GM12878 (cell line): Measurements from ENCODE around the gene SUCO. TPM values are rescaled to one million over a fixed set of nuclear protein-coding genes. Genes with fewer than 3 reads are reported as not detected.

Experiments used
- ATAC-seq: fragments of 200-7000 bp; cut with Tn5 transposase; 3 replicates; pipeline ENCODE4 v1.9.1; 2020; ENCODE audit warnings: mild to moderate bottlenecking, moderate library complexity
- BruUV-seq: library from RNA; stranded (reverse); fragments of 400-500 nt; replicated peaks from 2 replicates; lab custom pipeline; 2021; lab: Mats Ljungman, UMichigan
- CTCF ChIA-PET: fragments of 300-600 bp; sonication (Branson Sonifier 250); formaldehyde crosslinking; extraction: SDS; loops from one replicate; lab custom pipeline; 2021; ENCODE audit warnings: inconsistent platforms; lab: Yijun Ruan, JAX
- POLR2A ChIA-PET: fragments of 350-600 bp; formaldehyde crosslinking; extraction: SDS; loops from one replicate; lab custom pipeline; 2021; ENCODE audit warnings: inconsistent platforms; lab: Charles Lee
- RAD21 ChIA-PET: fragments of 300-600 bp; sonication (Branson Sonifier 250); formaldehyde crosslinking; loops from one replicate; lab custom pipeline; 2023; ENCODE audit warnings: antibody characterized with exemption; ENCODE audit not compliant: unreplicated experiment; lab: Charles Lee
- SMC1A ChIA-PET: fragments of 300-600 bp; sonication (Branson Sonifier 250); formaldehyde crosslinking; loops from one replicate; lab custom pipeline; 2023; ENCODE audit not compliant: unreplicated experiment, uncharacterized antibody; lab: Charles Lee
- DNase-seq: peaks from one replicate; pipeline ENCODE4 v3.0.0-alpha.2; 2011; ENCODE audit warnings: low read depth, low spot score
- FAIRE-seq: peaks from 3 replicates; lab custom pipeline; 2011; peaks lifted over from hg19 to GRCh38; lab: Jason Lieb, UNC
- H2AFZ ChIP-seq: 2 replicates; pipeline ENCODE4 v1.6.0; 2011; ENCODE audit warnings: low read depth, low read length, control low read depth; ENCODE audit not compliant: control insufficient read depth
- H3K27ac ChIP-seq: 2 replicates; pipeline ENCODE4 v1.5.1; 2011; ENCODE audit warnings: control low read depth; ENCODE audit not compliant: control insufficient read depth, insufficient read depth
- H3K27me3 ChIP-seq, 2 experiments: replicated peaks in 1 of 2; 2 replicates each; pipeline versions ENCODE4 v1.6.0 to v1.6.1; 2011; ENCODE audit warnings: low read length in 1 of 2; ENCODE audit not compliant: control insufficient read depth in 2 of 2, insufficient read depth in 2 of 2
- H3K36me3 ChIP-seq, 2 experiments: 2 replicates each; pipeline ENCODE4 v1.5.1; 2011; ENCODE audit warnings: low read length in 1 of 2; ENCODE audit not compliant: control insufficient read depth in 2 of 2, insufficient read depth in 2 of 2
- H3K4me1 ChIP-seq: 2 replicates; pipeline ENCODE4 v1.6.1; 2011; ENCODE audit warnings: mild to moderate bottlenecking, low read length, moderate library complexity, mixed read lengths; ENCODE audit not compliant: control insufficient read depth, insufficient read depth
- H3K4me2 ChIP-seq: 2 replicates; pipeline ENCODE4 v1.6.0; 2011; ENCODE audit warnings: control low read depth; ENCODE audit not compliant: control insufficient read depth, insufficient read depth
- H3K4me3 ChIP-seq: fragments of 200-600 bp; sonication (generic); 2 replicates; pipeline ENCODE4 v1.5.1; 2016
- H3K79me2 ChIP-seq: 2 replicates; pipeline ENCODE4 v1.6.0; 2011; ENCODE audit warnings: low read length; ENCODE audit not compliant: control insufficient read depth, insufficient read depth
- H3K9ac ChIP-seq: 2 replicates; pipeline ENCODE4 v1.8.0; 2011; ENCODE audit warnings: low read length, control low read depth, mixed read lengths; ENCODE audit not compliant: control insufficient read depth, insufficient read depth
- H3K9me3 ChIP-seq: replicated peaks from 3 replicates; pipeline ENCODE4 v1.5.1; 2011; ENCODE audit warnings: mild to moderate bottlenecking, low read length; ENCODE audit not compliant: control insufficient read depth, insufficient read depth
- H4K20me1 ChIP-seq: 2 replicates; pipeline ENCODE4 v1.6.0; 2011; ENCODE audit not compliant: control insufficient read depth, insufficient read depth
- JUND ChIP-seq: IDR thresholded peaks from 2 replicates; pipeline ENCODE4 v1.6.1; 2012; ENCODE audit warnings: low read depth, mild to moderate bottlenecking, low read length, improper control_type of control experiment, moderate library complexity
- NR2C2 ChIP-seq: IDR thresholded peaks from 2 replicates; pipeline ENCODE4 v1.6.1; 2011; ENCODE audit warnings: borderline replicate concordance, low read depth; ENCODE audit not compliant: control insufficient read depth, insufficient read length
- NRF1 ChIP-seq: conservative IDR thresholded peaks from 2 replicates; pipeline ENCODE4 v1.6.1; 2011; ENCODE audit warnings: mild to moderate bottlenecking, low read depth, low read length, improper control_type of control experiment
- RAD21 ChIP-seq: IDR thresholded peaks from 2 replicates; pipeline ENCODE4 v1.6.1; 2011; ENCODE audit warnings: mild to moderate bottlenecking, low read depth, low read length, moderate library complexity; ENCODE audit not compliant: insufficient read depth
- RAD51 ChIP-seq: fragments of 450-650 bp; IDR thresholded peaks from 2 replicates; pipeline ENCODE4 v1.6.1; 2016; ENCODE audit warnings: moderate library complexity, mild to moderate bottlenecking, inconsistent platforms
- TARDBP ChIP-seq: IDR thresholded peaks from 2 replicates; pipeline ENCODE4 v1.6.1; 2016; ENCODE audit warnings: borderline replicate concordance
- YY1 ChIP-seq: IDR thresholded peaks from 2 replicates; pipeline ENCODE4 v1.6.1; 2011; ENCODE audit warnings: low read depth, mild to moderate bottlenecking, low read length
- WGBS: methylation state at CpG from one replicate; pipeline ENCODE4 v1.1.6; 2016; ENCODE audit warnings: low lambda C conversion rate; ENCODE audit not compliant: insufficient replicate concordance, insufficient coverage; ENCODE audit errors: missing lambda C conversion rate; 5-methylcytosine and 5-hydroxymethylcytosine counted together
- in situ Hi-C: fragments of 300-500 bp; cut with MboI; formaldehyde crosslinking; loops from 9 replicates; pipeline ENCODE4 v1.14.3; 2018; ENCODE audit warnings: mixed read lengths
- intact Hi-C: fragments of 100-400 bp; cut with micrococcal nuclease; formaldehyde crosslinking; loops from one replicate; pipeline ENCODE4 v1.14.2; 2022; ENCODE audit not compliant: unreplicated experiment
- polyA plus RNA-seq, 11 experiments: library from polyadenylated mRNA; depleted of rRNA in 4 of 11; unstranded in 6 of 11; stranded (reverse) in 5 of 11; fragments of >200 nt; fragmentation: Nextera tagmentation in 4 of 11; fragmentation: Illumina TruSeq in 1 of 11; extraction: Ambion mirVana in 4 of 11; extraction: Trizol in 1 of 11; gene quantifications; 1 replicate in 1 of 11; 2 replicates in 10 of 11; pipeline versions ENCODE4 v1.2.1 to v1.2.3, GENCODE V29; 2011 to 2016; ENCODE audit warnings: inconsistent platforms in 2 of 11, missing spikeins in 2 of 11, low read depth in 1 of 11
- total RNA-seq, 4 experiments: library from RNA; depleted of rRNA in 3 of 4; stranded (reverse); fragments of >200 nt in 3 of 4; fragmentation: Illumina TruSeq in 1 of 4; extraction: Trizol in 1 of 4; gene quantifications; 2 replicates each; pipeline versions ENCODE4 v1.2.1 to v1.2.3, GENCODE V29; 2013 to 2021
- TF ChIP-seq, protein P1 (sequence below): fragments of 450-650 bp; IDR thresholded peaks from 2 replicates; pipeline ENCODE4 v1.6.1; 2014; ENCODE audit warnings: mild to moderate bottlenecking
- TF ChIP-seq, protein P2 (sequence below): fragments of 450-650 bp; IDR thresholded peaks from 2 replicates; pipeline ENCODE4 v1.6.1; 2016; ENCODE audit warnings: mild to moderate bottlenecking

Gene SUCO
- total and polyA plus RNA-seq, 10 of the 15 experiments (the other 5 are each of a cell fraction or from before 2014, with no cell fraction given): 1.7 to 15.3 (median 8.4) TPM

DNA sequence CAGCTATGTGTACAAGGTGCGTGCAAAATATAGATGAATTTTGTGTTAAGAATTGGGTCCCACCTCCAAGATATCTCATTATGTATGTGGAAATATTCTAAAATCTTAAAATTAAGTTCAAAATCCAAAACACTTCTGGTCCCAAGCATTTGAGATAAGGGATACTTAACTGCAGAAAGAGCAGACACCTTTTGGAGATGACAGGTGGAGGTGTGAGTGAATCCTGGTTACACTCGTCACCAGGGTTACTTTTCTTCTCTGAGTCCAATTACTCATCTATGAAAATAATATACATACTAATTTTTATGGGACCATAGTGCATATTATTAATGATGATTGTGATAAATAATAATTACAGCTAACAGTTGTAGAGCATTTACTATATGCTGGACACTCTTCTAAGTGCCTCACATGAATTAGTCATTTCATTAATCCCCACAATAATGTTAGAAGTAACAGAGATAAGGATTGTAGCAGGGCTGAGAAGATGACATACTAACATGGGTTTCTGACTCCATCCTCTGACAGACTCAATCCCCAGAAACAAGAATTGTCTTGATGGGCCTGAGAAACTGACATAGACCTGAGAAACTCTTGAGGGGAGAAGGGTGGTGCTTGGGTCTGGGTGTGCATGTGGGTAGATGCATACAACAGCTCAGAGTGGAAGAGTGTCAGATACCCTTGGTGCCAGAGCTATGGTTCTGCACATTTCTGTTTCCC lies 117.7 kb downstream of the SUCO start:
- Histone ChIP-seq H4K20me1 (no peaks in the 10 kb centered on the region), H3K4me1 (no peaks in the 10 kb centered on the region), H3K9me3 (no peaks in the 10 kb centered on the region), H3K36me3 (no peaks in the 10 kb centered on the region), H3K4me3 (no peak overlapping the region), H2AFZ (no peak overlapping the region), H3K27ac (no peak overlapping the region), H3K4me2 (no peak overlapping the region), H3K9ac (no peak overlapping the region), H3K27me3 (peaks cover 0 to 4% of the 10 kb centered on the region in 2 experiments; a peak in 3 of 4 replicates), H3K79me2 (no peaks in the 10 kb centered on the region)
- ChIA-PET CTCF (no interaction called here), RAD21 (no interaction called here), POLR2A (no interaction called here), SMC1A (interaction anchor here (0.7 kb wide), 1 partner anchor 10 kb away, joined by 3 read pairs; no protein-coding TSS in a partner anchor)
- in situ Hi-C loops: no loop called here
- ATAC-seq: no peak
- no peak for DNase-seq
- 41% methylated on average over 2 of the region's 2 CpGs for WGBS
- FAIRE-seq: no peak
- no TSS peak for BruUV-seq
- TF ChIP-seq, protein P1, sequence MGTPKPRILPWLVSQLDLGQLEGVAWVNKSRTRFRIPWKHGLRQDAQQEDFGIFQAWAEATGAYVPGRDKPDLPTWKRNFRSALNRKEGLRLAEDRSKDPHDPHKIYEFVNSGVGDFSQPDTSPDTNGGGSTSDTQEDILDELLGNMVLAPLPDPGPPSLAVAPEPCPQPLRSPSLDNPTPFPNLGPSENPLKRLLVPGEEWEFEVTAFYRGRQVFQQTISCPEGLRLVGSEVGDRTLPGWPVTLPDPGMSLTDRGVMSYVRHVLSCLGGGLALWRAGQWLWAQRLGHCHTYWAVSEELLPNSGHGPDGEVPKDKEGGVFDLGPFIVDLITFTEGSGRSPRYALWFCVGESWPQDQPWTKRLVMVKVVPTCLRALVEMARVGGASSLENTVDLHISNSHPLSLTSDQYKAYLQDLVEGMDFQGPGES: no peak
- TF ChIP-seq, protein P2, sequence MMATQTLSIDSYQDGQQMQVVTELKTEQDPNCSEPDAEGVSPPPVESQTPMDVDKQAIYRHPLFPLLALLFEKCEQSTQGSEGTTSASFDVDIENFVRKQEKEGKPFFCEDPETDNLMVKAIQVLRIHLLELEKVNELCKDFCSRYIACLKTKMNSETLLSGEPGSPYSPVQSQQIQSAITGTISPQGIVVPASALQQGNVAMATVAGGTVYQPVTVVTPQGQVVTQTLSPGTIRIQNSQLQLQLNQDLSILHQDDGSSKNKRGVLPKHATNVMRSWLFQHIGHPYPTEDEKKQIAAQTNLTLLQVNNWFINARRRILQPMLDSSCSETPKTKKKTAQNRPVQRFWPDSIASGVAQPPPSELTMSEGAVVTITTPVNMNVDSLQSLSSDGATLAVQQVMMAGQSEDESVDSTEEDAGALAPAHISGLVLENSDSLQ: no peak
- TF ChIP-seq YY1 (no peak), TARDBP (no peak), RAD21 (no peak), JUND (no peak), NR2C2 (no peak), NRF1 (no peak), RAD51 (no peak)
- intact Hi-C loops: no loop called here
